Measurements from ENCODE around the gene GMEB2.
"Not testable (repeated sequence)": the region's sequence is repeated elsewhere in the genome, so short reads cannot be mapped to it uniquely, and the experiment has no call there.

GMEB2 gene

DNA sequence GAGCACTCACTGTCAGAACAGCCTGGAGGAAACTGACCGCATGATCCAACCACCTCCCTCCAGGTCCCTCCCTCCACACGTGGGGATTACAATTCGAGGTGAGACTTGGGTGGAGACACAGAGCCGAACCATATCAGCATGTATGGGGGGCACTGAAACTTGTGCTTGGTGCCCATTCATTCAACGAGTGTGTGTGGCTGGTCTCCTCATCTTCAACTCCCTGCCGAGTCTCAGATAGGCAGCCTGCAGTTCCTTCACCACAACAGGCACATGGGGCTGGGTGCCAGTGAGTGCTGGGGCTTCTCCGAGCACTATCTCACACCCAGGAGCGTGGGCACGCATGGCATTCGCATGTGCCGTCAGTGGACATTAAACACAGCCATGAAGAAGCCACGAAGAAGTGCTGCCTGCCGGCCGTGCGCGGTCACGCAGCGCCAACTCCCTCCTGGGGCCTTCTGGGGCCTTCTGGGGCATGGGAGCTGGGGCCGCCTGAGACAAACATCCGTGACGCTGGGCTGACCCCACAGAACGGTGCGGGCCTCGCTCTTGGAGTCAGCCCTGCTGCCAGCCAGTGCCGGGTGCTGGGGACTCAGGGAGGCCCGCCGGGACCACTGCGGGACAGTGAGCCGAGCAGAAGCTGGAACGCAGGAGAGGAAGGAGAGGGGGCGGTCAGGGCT, 30.5 kb upstream of the GMEB2 start:
- DNase-seq = no peak

DNA sequence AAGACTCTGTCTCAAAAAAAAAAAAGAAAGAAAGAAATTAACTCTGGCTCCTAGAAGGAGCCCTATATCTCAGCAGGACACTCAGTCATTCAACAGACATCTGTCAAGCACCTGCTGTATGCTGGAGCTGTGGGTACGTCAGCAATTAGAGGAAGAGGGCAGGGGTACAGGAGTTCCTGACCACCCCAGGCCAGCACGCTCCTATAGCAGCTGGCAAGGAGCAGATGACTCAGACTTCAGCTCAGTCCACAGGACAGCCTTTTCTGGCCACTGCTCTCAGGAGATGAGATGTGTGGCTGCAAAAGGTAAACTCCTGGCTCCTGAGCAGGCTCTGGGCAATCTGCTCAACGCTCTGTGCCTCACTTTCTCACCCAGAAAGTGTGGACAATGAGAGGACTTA, 29.6 kb upstream of the GMEB2 start:
- no peak for DNase-seq

GRCh38 chr20:63655249-63655648, 28.3 kb upstream of the GMEB2 start:
- no peak for DNase-seq

DNA sequence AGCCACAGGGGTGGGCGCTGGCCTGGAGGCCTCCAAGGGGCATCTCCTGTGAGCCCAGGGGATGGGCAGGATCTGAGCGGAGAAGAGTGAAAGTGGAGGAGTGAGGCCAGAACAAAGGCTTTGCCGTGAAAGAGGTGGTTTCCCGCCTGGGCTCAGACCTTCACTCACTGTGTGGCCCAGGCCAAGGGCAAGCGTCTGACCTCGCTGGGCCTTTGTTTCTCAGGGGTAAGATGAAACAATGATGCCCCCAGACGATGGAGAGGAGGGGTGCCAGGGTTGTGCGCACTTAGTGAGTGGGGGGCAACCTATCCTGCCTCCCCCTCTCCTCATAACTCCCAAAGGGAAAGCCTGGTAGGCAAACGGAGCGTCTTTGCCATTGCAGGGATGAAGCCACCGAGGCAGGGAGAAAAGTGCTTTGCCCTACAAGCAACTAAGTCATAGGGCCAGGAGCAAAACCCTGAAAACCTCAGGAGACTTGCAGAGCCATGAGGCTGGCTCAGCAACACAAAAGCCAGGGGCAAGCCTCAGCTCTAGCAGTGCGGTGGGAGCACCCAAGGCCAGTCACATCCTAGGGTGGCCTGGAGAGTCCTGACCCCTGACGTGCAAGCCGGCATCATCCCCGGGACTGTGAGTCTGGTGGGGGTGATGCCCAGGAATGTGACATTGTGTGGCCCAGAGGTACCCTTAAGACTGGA, 27.2 kb upstream of the GMEB2 start:
- DNase-seq = no peak

- DNase-seq = peak; percentile 63 to 70 (median 65)
Observed at GRCh38 chr20:63653041-63653973, 26.4 kb upstream of the GMEB2 start, which contains the start of gene STMN3. Gene STMN3, minus strand, starts transcription at chr20:63653424. Its CDS starts 79 bp downstream, at chr20:63653345.

DNA sequence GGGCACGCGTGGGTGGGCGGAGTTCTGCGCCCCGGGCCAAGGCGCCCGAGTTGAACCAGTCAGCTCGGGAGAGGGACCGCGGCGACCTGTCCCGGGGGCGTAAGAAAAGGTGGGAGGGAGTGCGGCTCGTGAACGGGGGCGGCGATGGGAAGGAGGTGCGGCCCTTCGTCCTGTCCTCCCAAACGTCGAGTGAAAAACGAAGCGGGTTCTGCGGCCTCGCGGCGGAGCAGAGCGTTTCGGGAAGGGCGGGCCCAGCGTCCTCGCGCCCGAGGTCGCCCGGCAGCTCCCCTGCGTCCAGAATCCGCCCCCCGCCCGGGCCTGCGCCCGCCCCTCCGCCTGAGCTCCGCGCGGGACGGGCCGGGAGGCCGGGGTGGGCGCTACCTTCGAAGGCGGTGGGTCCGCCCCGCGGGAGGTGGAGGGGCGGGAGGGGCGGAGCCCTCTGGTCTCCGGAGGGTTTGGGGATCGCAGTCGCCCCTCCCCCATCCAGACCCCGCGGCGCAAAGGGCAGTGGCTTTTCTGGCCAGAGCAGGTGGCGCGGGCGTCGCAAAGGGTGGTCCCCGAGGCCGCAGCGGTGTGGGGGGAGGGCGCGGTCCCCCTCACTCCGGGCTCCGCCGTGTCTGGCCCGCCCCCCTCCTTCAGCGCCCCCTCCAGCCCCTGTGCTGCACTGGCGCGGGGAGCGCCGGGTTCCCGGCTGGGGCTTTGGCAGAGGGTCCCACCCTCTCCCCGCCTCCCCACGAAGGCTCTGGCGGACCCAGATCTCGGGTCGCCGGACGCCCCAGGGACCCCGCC, 25.5 kb upstream of the GMEB2 start:
- DNase-seq = peak in 3 of 5 donors; percentile 25 to 52 (median 38)

DNA sequence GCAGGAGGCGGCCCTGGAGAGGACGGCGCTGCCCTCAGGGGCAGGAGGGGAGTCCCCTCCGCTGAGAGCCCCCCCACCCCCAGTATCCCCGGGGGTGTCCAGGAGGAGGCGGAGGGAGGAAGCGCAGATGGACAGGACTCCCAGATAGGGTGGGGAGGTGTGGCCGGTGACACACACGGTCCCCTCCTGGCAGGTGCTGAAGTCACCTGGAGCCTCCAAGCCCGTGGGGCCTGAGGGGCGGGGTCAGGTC, 25.0 kb upstream of the GMEB2 start:
- DNase-seq = no peak

- not testable (repeated sequence) for DNase-seq
Observed at GRCh38 chr20:63650486-63650885, 23.6 kb upstream of the GMEB2 start.

GRCh38 chr20:63648895-63649589, 22.1 kb upstream of the GMEB2 start:
- DNase-seq = no peak

DNA sequence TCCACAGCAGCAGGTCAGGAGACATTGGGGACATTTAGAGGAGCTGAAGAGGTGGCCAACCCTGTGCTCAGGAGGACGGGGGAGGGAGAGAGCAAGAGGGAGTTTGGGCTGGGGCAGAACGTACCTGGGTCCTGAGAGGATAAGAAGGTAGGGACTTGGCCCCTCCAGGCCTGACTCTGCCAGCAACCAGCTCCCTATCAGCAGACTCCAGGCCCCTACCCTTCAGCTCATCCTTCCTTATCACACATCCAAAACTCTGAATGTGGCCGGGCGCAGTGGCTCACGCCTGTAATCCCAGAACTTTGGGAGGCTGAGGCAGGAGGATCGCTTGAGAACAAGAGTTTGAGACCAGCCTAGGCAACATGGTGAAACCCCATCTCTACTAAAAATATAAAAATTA, 21.3 kb upstream of the GMEB2 start:
- no peak for DNase-seq

DNA sequence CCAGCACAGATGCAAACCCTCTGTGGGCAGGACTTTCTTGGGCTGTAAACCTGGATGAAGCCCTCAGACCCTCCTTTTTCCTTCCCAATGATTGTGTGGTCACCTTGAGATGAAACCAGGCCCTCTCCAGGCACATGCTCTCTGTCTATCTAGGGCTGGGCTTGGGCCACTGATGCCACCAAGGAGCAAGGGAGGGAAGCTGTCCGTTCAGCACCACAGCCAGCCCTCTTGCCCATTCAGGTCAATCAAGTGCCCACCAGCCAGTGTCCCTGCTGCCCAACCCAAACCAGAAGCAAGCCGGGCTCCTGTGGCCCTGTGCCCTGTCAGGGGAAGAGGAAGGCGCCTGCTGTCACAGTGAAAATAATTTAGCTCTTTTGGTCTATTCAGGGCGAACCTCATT, 18.3 kb upstream of the GMEB2 start:
- DNase-seq = no peak

DNA sequence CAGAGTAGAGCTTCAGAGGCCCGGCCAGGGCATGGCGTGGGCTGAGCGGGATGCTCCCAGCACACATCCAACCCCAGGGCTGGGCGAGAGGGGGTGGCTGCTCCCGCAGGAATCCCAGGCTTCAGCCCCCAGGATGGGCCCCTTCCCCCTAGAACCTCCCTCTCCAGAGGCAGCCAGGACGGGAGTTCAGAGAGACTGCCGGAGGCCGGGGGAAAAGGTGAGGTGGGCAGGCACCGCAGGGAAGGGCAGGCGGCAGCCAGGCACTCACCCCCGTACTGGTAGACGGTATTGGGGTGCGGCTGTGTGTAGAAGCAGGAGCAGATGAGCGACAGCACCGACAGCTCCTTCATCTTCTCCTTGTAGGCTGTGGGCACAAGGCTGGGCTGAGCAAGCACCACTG, 17.0 kb upstream of the GMEB2 start:
- DNase-seq = no peak

DNA sequence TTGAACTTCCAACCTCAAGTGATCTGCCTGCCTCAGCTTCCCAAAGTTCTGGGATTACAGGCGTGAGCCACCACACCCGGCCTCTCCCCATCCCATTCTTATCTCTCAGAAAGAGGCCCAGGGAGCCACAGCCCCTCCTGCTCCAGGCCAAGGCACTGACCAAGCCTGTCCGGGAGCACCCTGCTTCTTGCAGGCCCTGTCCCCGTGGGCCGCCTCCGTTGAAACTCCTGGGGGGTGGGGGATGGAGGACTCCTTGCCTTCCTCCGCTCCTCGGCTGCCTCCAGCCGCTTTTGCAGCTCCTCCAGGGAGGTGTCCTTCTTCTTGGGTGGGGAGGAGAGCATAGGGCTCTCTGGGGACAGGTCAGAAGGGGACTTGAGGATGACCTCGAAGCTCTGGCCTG, 16.6 kb upstream of the GMEB2 start:
- DNase-seq = no peak

GRCh38 chr20:63642527-63643247, 15.8 kb upstream of the GMEB2 start:
- DNase-seq = no peak

GRCh38 chr20:63641792-63642523, 15.1 kb upstream of the GMEB2 start:
- DNase-seq = peak; percentile 93 to 98 (median 96)

DNA sequence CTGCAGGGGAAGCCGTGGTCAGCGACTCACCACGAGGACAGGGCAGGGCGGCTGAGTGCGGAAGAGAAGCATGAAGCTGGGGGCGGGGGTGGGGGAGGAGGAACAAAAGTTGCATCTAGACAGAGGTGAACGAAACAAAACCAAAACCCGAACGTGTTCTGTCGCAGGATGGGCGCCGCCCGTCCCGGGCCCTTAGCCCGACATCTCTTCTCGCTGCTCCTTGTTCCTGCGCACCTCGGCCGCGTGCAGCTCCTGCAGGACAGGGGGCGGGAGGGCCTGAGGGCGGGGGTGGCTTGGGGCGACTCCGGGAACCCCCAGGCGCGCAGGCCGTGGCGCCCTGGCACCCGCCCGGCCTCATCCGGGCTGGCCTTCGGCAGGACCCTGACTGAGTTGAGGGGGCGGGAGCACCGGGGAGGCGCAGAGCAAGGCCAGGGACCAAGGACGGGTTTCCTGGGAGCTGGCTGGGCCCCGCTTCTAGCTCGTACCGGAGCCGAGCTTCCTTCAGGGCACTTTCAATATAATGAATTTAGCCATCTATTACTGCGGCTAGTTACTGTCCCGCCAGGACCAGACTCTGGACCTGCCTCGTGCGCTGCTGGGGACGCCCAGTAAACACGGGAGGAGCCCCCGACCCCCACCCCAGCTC, 14.4 kb upstream of the GMEB2 start:
- DNase-seq = peak in 4 of 5 donors; percentile 40 to 77 (median 46)

DNA sequence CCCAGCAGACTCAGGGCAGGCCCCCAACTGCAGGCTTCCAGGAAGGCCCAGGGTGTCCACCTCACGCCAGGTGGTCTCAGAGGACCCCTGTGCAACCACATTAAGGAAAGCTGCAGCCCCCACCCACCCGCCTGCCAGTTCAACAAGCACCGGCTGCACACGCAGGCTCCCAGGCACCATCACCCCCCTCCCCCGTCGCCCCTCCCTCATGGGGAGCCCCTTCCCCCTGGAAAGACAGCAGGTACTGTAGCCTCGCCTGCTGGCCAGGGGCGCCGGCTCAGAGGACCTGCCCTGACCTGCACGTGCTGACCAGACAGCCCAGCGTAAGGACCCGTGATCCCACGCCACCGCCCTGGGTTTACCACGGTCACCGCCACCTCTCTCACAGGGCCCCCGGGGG, 13.8 kb upstream of the GMEB2 start:
- not testable (repeated sequence) for DNase-seq

DNA sequence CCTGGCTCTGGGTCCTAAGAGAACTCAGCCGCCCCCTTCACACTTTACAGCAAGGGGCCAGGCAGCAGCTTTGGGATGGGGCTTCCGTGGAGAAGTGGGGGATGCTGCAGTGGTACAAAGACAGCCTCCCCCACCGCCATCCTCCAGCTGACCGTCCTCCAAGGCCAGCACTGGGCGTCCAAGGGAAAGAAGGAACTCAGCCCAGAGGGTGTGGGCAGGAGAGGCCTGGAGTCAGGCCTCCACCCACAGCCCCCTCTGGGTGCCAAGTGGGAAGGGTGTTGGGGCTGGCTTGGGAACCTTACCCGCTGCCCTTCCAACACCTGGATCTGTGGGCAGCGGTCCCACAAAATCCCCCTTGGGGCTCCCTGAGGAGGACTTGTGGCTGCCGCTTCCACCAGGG, 13.2 kb upstream of the GMEB2 start:
- no peak for DNase-seq

- peak; percentile 44 to 86 (median 65) for DNase-seq
Observed at GRCh38 chr20:63639093-63639975, 12.4 kb upstream of the GMEB2 start.
